Stimulated activated naive B cell treated with anti-CD40 and anti-IgM and Interleukin-4, amounts not matched to agents 10 μg/mL and 1 μg/mL and 100 μg/mL, for 72 hours (primary cell): ENCODE measurements around the gene CCT8.

Experiments
- ATAC-seq, 2 donors: fragments of 150-1000 bp; cut with Tn5 transposase; replicated peaks; 2 replicates each; pipeline ENCODE4 v1.10.0; 2021; ENCODE audit warnings: moderate library complexity in 1 of 2
- DNase-seq: peaks from one replicate; pipeline ENCODE4 v3.0.0; 2021
- H3K27ac Mint-ChIP-seq: one replicate; pipeline ENCODE4 v1.8.0; 2022; ENCODE audit warnings: mild to moderate bottlenecking, mixed read lengths
- H3K27me3 Mint-ChIP-seq, 2 donors: one replicate each; pipeline ENCODE4 v1.8.0; 2022; ENCODE audit warnings: mixed read lengths in 2 of 2
- H3K36me3 Mint-ChIP-seq, 2 donors: one replicate each; pipeline ENCODE4 v1.8.0; 2022; ENCODE audit warnings: mixed read lengths in 2 of 2, mild to moderate bottlenecking in 1 of 2
- H3K4me1 Mint-ChIP-seq, 2 donors: one replicate each; pipeline ENCODE4 v1.8.0; 2022; ENCODE audit warnings: mixed read lengths in 2 of 2, mild to moderate bottlenecking in 1 of 2
- H3K4me3 Mint-ChIP-seq, 2 donors: one replicate each; pipeline ENCODE4 v1.8.0; 2022; ENCODE audit warnings: mild to moderate bottlenecking in 2 of 2, mixed read lengths in 2 of 2, moderate library complexity in 1 of 2
- H3K9me3 Mint-ChIP-seq, 2 donors: one replicate each; pipeline ENCODE4 v1.8.0; 2022; ENCODE audit warnings: mixed read lengths in 2 of 2, mild to moderate bottlenecking in 1 of 2

CCT8 gene

DNA sequence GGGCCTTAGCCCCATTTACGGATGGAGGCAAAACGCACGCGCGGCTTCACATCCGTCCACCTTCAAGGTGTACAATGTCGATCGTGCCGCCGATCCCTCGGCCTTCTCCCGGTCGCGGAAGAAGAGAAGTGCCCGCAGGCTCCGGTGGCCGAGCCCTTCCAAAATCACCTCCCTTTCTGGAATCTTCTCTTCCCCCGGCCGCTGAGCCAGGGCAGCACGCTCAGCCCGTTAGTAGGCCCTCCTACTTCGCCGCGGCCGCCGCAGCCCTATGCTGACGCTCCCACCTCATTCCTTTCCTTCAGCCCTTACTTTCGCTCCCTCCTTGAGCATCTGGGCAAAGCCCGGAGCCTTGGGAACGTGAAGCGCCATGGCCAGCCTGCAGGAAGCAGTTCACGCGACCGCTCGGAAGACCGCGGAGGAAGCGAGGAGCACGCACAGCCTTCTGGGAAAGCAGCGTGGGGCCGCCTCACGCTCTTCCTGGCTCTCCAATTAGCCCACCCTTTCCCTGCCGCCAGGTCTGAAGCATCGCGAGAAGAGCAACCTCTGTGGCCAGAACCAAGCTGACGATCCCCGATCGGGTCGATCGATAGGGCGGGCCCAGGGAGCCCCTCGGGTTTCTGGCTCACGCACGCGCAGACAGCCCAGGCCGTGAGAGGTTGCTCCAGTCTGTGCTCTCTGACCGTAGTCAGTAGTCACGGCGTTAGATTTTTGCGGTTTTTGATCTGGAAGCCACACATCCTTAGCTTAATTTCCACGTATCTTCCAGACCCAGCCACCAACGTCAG lies at the start of gene CCT8:
Gene CCT8, minus strand, starts transcription at position 427 of the 785 bp plus-strand sequence. Its CDS starts 58 bp downstream, at position 369.
- DNase-seq (peak; percentile 99), ATAC-seq (peak; percentile 91 to 93)
- Mint-ChIP-seq H3K36me3 (peaks cover 20 to 30% of the 10 kb centered on the region in 2 donors), H3K4me1 (peaks cover 28 to 39% of the 10 kb centered on the region in 2 donors), H3K27ac (peak within 1 kb of the TSS; percentile 100), H3K27me3 (no peaks in the 10 kb centered on the region), H3K4me3 (peak within 1 kb of the TSS; percentile 97 to 99), H3K9me3 (peaks cover 0 to 1% of the 10 kb centered on the region in 2 donors)

DNA sequence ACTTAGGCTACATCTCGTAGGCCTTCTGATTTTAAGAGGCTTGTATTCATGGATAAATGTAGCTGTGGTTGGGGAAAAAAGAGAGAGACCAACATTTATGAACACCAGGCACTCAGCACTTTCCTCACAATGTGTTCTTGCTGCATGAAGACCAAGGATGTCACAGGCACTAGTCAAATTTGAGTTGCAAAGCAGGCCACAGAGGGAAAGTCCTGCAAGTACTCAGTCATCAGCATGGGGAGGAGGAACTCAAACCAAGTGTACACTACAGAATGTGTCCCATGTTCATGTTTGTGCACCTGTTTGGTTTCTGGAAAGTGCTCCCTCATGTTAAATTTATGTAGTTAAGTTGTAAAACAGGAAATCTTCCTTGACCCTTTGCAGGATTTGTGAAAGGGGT lies 48.3 kb upstream of the CCT8 start:
- DNase-seq (peak; percentile 5), ATAC-seq (peak; percentile 59 to 78)
- Mint-ChIP-seq H3K4me3 (no peak overlapping the region), H3K9me3 (no peaks in the 10 kb centered on the region), H3K27ac (no peak overlapping the region), H3K36me3 (peaks cover 4 to 5% of the 10 kb centered on the region in 2 donors), H3K27me3 (no peaks in the 10 kb centered on the region), H3K4me1 (peaks cover 0 to 9% of the 10 kb centered on the region in 2 donors)

- DNase-seq (no peak), ATAC-seq (no peak)
- Mint-ChIP-seq H3K4me1 (no peaks in the 10 kb centered on the region), H3K9me3 (no peaks in the 10 kb centered on the region), H3K27me3 (no peaks in the 10 kb centered on the region), H3K36me3 (peaks cover 5 to 9% of the 10 kb centered on the region in 2 donors), H3K27ac (no peak overlapping the region), H3K4me3 (no peak overlapping the region)
Observed at GRCh38 chr21:29117372-29117955, 44.0 kb upstream of the CCT8 start.

DNA sequence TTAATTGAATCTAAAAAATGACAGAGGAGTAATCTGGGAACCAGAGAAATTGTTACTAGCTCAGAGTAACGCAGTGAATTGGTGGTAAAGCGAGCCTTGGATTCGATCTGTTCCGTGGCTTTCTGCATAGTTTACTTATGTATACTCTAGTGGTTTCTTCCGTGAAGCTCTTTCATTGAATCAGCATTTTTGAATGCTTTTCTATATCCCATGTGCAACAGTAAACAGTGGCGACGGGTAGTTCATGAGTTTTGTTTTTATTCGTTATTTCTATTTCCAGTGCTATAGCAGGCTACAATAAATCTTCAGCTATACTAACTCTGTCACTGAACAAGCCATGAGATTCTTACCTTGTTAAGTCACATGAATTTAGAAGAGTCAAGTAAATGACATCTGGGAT lies 42.5 kb upstream of the CCT8 start:
- Mint-ChIP-seq H3K9me3 (no peaks in the 10 kb centered on the region), H3K27me3 (no peaks in the 10 kb centered on the region), H3K36me3 (peaks cover 9 to 10% of the 10 kb centered on the region in 2 donors), H3K4me1 (no peaks in the 10 kb centered on the region), H3K4me3 (no peak overlapping the region), H3K27ac (no peak overlapping the region)
- DNase-seq: no peak
- ATAC-seq: no peak

DNA sequence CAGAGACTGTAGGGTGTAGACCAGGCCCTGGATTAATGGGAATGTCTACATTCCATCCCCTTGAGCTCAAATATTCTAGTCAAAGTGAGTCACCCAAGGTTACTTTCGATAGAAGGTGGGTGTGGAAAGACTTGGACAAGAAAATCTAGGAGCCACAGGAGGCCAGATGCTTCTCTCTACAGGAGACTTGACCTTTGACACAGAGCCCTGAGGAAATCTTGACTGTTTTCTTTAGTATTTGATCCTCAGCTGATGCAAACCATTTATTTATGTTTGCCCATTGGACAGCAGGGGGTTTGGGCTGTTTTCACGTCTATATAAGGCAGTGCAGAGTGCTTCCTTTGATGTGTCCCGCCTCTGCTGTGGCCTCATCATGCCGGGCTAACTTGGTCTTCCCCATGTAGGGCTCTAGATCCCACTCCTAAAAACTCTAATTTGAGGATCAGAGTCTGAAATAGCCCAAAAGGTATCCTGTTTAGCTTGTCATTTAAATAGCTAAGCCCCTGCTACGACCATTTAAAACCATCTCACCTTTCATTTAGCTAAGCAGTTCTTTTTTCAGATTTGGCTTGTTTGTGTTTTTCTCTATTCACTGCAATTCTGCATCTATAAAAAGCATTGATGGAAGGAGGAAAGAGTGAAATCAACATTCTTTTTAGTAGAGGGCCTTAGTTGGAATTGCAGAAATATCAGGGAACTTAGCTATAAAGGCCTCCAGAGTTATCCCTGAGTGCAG lies 41.5 kb upstream of the CCT8 start:
- DNase-seq (no peak), ATAC-seq (no peak)
- no peaks in the 10 kb centered on the region for H3K27me3 Mint-ChIP-seq
- H3K36me3 Mint-ChIP-seq: peaks cover 12 to 17% of the 10 kb centered on the region in 2 donors
- H3K27ac Mint-ChIP-seq: no peak overlapping the region
- no peak overlapping the region for H3K4me3 Mint-ChIP-seq
- H3K4me1 Mint-ChIP-seq: no peaks in the 10 kb centered on the region
- no peaks in the 10 kb centered on the region for H3K9me3 Mint-ChIP-seq

DNA sequence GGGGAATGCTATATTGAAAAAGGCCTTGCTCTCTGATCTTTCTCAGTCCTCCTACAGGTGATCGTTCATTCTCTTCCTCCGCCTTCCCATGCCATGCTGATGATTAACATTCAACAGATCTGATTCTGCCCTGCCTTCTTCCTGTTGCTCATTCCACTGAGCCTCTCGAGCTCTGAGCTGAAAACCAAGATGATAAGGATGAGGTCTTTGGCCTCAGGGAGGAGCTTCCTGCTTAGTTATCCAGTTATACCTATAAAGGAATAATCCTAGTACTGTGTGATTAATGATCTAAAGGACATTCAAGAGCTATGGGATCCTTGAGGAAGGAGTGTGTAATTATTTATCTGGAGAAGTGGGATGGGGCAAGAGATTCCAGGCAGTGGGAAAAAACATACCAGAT lies 31.8 kb upstream of the CCT8 start:
- no peaks in the 10 kb centered on the region for H3K27me3 Mint-ChIP-seq
- peaks cover 13 to 23% of the 10 kb centered on the region in 2 donors for H3K36me3 Mint-ChIP-seq
- DNase-seq: no peak
- H3K4me3 Mint-ChIP-seq: no peak overlapping the region
- no peak overlapping the region for H3K27ac Mint-ChIP-seq
- H3K4me1 Mint-ChIP-seq: peaks cover 2 to 5% of the 10 kb centered on the region in 2 donors
- ATAC-seq: no peak
- H3K9me3 Mint-ChIP-seq: no peaks in the 10 kb centered on the region

- no peaks in the 10 kb centered on the region for H3K27me3 Mint-ChIP-seq
- H3K9me3 Mint-ChIP-seq: peaks cover 0 to 3% of the 10 kb centered on the region in 2 donors
- H3K36me3 Mint-ChIP-seq: peaks cover 16 to 30% of the 10 kb centered on the region in 2 donors
- H3K27ac Mint-ChIP-seq: no peak overlapping the region
- peak in 1 of 2 donors; percentile 30 for ATAC-seq
- DNase-seq: no peak
- H3K4me3 Mint-ChIP-seq: no peak overlapping the region
- H3K4me1 Mint-ChIP-seq: peaks cover 4 to 12% of the 10 kb centered on the region in 2 donors
Observed at GRCh38 chr21:29104239-29104708, 30.8 kb upstream of the CCT8 start.

GRCh38 chr21:29102791-29103257 lies 29.4 kb upstream of the CCT8 start:
- no peak overlapping the region for H3K4me3 Mint-ChIP-seq
- DNase-seq (no peak), ATAC-seq (no peak)
- peaks cover 4 to 12% of the 10 kb centered on the region in 2 donors for H3K4me1 Mint-ChIP-seq
- peaks cover 14 to 35% of the 10 kb centered on the region in 2 donors for H3K36me3 Mint-ChIP-seq
- H3K27me3 Mint-ChIP-seq: no peaks in the 10 kb centered on the region
- no peak overlapping the region for H3K27ac Mint-ChIP-seq
- peaks cover 0 to 3% of the 10 kb centered on the region in 2 donors for H3K9me3 Mint-ChIP-seq

- Mint-ChIP-seq H3K4me3 (no peak overlapping the region), H3K27ac (no peak overlapping the region)
- DNase-seq: no peak
Observed at GRCh38 chr21:29098156-29098555, 24.7 kb upstream of the CCT8 start.

DNA sequence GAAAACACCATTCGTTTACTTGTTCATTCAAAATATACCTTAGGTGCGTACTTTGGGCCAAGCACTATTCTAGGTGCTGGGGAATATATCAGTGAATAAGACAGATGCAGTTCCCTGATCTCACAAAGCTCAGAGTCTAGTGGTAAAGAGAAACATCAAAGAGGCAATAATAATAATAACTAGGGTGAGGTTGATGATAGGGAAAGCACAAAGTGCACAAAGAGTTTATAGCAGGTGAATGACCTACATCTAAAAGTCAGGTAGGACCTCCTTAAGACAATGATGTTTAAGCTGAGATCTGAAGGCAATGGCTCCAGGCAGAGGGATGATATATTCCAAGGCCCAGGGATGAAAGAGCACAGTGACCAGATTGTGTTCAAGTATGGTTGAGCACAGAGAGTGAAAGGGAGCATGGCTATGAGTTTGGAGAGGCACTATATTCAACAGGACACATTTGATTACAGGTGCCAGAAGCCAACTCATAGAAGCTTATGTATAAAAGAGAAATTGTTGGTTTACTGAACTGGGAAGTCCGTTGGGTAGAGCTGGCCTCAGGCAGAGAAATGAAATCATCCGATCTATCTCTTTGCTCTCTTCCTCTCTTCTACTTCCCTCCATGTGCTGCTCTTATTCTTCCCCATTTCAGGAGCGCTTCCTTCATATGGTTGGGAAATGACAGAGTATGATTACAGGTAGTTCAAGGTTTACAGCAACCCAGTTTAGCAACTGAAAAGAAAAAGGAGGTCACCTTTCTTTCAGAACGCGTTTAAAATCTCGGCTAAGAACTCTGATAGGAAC lies 23.0 kb upstream of the CCT8 start:
- H3K27me3 Mint-ChIP-seq: no peaks in the 10 kb centered on the region
- peak overlapping the region; percentile 3 for H3K27ac Mint-ChIP-seq
- ATAC-seq: no peak
- H3K4me3 Mint-ChIP-seq: no peak overlapping the region
- H3K36me3 Mint-ChIP-seq: peaks cover 11 to 34% of the 10 kb centered on the region in 2 donors
- no peak for DNase-seq
- peaks cover 0 to 3% of the 10 kb centered on the region in 2 donors for H3K9me3 Mint-ChIP-seq
- H3K4me1 Mint-ChIP-seq: peaks cover 3 to 7% of the 10 kb centered on the region in 2 donors

More at GRCh38 chr21:29098156-29098555, 24.7 kb upstream of the CCT8 start:
- H3K36me3 Mint-ChIP-seq: peaks cover 3 to 30% of the 10 kb centered on the region in 2 donors
- H3K4me1 Mint-ChIP-seq: peaks cover 2 to 7% of the 10 kb centered on the region in 2 donors
- no peak for ATAC-seq
- no peaks in the 10 kb centered on the region for H3K27me3 Mint-ChIP-seq
- H3K9me3 Mint-ChIP-seq: peaks cover 0 to 3% of the 10 kb centered on the region in 2 donors

GRCh38 chr21:29092102-29092959 lies 18.9 kb upstream of the CCT8 start:
- Mint-ChIP-seq H3K36me3 (peaks cover 9 to 20% of the 10 kb centered on the region in 2 donors), H3K9me3 (no peaks in the 10 kb centered on the region), H3K27me3 (no peaks in the 10 kb centered on the region), H3K27ac (peak overlapping the region; percentile 31), H3K4me3 (no peak overlapping the region), H3K4me1 (peaks cover 0 to 4% of the 10 kb centered on the region in 2 donors)
- DNase-seq (no peak), ATAC-seq (no peak)

DNA sequence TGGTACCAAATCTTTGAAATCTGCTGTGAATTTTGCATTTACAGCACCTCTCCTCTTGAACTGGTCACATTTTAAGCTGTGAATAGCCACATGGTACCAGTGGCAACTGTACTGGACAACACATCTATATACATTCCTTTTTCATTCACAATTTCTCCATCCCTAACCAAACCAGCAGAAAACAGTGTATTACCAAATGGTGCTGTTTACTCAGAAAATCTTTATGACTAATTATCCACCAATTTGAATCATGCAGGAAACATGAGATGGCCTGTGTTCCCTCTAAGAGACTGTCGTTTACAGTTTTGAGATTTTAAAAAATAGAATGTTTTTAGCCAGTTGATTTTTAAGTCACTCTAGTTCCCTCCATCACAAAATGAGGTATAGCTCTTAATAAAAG lies 17.6 kb upstream of the CCT8 start:
- H3K4me1 Mint-ChIP-seq: peaks cover 0 to 4% of the 10 kb centered on the region in 2 donors
- H3K36me3 Mint-ChIP-seq: peaks cover 9 to 18% of the 10 kb centered on the region in 2 donors
- no peak overlapping the region for H3K27ac Mint-ChIP-seq
- DNase-seq (no peak), ATAC-seq (no peak)
- no peaks in the 10 kb centered on the region for H3K9me3 Mint-ChIP-seq
- H3K4me3 Mint-ChIP-seq: no peak overlapping the region
- no peaks in the 10 kb centered on the region for H3K27me3 Mint-ChIP-seq
